ENCODE data around the gene KCNQ4.

DNA sequence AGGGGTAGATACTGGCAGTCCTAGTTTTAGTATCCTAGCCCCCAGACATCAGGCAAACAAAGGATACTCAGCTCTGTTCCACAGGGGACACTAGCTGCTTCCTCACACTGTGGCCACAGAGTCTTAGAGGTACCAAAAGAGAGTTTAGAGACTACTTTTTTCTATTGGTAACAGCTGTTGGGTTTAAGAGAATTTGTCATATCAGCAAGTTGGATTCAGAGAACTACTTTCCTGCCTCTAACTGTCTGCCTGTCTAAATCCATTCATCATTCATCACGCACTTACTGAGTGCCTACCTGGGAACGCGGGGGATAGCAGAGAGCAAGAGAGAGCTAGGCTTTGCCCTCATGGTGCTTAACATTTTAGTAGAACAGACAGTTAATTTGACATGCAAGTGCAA, 27.1 kb upstream of the KCNQ4 start:
- TF ChIP-seq POLR2AphosphoS5 (IDR thresholded peaks at IDR 0.05) (no peak), POLR2A (IDR thresholded peaks at IDR 0.05) (no peak)
- TF ChIP-seq, protein P1, sequence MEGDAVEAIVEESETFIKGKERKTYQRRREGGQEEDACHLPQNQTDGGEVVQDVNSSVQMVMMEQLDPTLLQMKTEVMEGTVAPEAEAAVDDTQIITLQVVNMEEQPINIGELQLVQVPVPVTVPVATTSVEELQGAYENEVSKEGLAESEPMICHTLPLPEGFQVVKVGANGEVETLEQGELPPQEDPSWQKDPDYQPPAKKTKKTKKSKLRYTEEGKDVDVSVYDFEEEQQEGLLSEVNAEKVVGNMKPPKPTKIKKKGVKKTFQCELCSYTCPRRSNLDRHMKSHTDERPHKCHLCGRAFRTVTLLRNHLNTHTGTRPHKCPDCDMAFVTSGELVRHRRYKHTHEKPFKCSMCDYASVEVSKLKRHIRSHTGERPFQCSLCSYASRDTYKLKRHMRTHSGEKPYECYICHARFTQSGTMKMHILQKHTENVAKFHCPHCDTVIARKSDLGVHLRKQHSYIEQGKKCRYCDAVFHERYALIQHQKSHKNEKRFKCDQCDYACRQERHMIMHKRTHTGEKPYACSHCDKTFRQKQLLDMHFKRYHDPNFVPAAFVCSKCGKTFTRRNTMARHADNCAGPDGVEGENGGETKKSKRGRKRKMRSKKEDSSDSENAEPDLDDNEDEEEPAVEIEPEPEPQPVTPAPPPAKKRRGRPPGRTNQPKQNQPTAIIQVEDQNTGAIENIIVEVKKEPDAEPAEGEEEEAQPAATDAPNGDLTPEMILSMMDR (IDR thresholded peaks at IDR 0.05), result no peak

All from breast epithelium (tissue), 3 donors.